Mesenteric fat pad (tissue), 1 donor: Measurements from ENCODE around the gene GSE1. TPM values are rescaled to one million over a fixed set of nuclear protein-coding genes. Genes with fewer than 3 reads are reported as not detected.

Experiments
- DNase-seq: peaks from one replicate; pipeline ENCODE4 v3.0.0-alpha.2; 2020; ENCODE audit warnings: low spot score
- total RNA-seq: library from RNA; stranded (reverse); fragmentation: NEBNext Ultra II Directional; extraction: Animal tissue kit (Norgen Biotek cat#: 25700); gene quantifications from one replicate; pipeline ENCODE4 v1.2.1, GENCODE V29; 2021
- donor health status: DM: yes; HTN: yes; CAD: no.

Gene GSE1
- total RNA-seq, 1 donor from 2014 or later = 129 TPM

DNA sequence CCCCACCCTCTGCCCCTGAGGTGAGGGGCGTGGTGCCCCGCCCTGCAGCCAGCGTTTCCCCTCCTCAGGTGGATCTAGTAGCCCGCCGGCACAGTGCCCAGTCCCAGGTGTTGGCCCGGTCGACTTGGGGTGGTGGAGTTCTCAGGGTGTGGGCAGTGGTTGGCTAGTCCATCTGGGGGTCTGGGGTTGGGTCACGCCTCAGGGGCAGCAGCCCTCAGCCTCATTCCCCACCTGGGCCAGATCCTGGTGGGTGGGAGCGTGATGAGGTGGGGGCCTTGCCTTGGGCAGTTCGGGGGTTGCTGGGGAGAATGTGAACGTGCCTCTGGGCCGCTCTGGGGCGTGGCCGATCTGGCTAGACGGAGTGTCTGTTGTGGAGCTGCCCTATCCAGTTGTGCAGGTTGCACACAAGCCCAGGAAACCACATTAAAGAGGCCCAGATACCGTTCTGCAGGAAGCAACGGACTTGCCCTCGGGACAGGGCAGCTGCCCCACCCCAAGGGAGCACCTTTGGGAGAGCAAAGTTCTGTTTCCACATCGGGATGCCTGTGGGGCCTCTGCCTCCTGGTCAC lies 32.0 kb downstream of the GSE1 start:
- no peak for DNase-seq

DNA sequence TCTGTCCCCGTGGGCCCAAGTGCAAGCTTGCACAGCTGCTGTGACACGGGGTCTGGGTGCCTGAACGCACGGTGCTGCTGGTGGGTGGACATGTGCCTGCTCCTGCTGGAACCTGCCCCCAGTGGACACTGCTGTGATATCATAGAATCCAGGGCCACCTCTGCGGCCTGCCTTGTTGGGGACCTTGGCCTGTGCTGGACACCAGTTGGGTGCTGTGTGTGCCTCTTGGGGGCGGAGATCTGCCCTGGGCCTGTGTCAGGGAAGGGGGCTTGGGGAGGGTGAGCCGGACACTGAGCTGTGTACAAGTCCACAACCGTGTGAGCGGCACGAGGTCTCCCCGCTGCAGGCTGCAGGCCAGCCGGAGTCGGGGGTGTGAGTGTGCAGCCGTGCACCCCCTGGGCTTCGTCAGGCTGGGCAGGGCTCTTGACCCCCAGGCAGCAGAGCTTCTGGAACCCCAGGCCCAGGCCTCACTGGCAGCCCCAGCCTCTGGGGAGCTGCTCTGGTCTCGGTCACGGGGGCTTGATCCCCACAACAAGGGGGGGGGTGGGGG lies 33.3 kb downstream of the GSE1 start:
- DNase-seq = no peak

DNA sequence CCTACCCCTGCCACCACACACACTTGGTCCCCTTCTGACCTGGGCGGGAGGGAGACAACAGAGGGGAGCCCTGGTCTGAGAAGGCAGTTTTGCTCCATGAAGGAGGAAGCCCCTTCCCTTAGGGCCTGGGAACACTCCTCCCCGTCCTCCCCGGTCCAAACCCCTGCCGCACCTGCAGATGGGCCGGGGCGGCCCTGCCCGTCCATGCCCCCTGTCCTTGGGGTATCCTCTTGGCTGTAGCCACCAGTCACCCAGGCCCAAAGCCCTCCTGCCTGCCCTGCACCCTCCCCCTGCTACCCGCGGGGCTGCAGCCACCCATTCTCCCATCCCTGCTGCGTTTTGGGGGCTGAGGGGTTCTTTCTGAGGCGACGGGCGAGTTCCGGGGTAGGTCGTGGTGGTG lies 33.9 kb downstream of the GSE1 start:
- no peak for DNase-seq

DNA sequence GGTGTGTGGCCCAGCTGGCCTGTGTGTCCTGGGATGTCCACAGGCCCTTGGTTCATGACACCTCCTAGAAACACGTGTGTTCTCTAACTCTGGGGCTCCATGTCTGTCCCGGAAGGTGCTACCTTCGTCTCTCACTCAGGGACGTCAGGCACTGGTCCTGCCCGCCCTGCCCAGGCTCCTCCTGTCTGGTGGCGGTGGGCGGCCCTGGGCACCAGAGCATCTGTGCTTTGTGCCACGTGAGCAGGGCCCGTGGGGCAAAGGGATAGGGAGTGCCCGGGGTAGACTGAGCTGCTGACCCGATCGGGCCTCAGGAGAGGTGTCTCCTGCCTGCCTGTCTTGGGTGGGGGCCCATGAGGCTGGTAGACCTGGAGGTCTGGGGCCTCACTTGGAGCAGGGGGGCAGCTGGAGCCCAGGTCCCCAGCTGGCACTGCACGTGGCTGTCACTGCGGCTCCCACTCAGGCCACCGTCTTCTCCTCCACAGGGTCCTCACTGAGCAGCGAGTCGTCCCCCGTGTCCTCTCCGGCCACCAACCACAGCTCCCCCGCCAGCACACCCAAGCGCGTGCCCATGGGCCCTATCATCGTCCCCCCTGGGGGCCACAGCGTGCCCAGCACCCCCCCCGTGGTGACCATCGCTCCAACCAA lies 35.1 kb downstream of the GSE1 start:
- DNase-seq = no peak

DNA sequence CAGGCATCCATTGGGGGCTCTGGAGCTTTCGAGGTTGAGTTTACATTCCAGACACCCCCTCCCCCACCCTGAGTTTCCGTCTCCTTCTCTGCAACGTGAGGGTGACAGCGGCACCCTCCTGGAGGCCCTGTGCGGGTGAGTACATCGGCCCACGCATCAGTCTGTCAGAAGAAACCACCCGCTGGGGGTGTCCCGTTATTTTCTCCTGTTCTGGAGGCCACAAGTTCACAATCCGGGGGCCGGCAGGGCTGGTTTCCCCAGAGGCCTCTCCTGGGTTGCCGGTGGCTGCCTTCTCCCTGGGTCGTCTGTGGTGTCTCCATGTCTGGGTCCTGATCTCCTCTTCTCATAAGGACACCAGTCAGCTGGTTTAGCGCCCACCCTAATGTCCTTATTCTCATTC lies 35.7 kb downstream of the GSE1 start:
- DNase-seq = no peak

DNA sequence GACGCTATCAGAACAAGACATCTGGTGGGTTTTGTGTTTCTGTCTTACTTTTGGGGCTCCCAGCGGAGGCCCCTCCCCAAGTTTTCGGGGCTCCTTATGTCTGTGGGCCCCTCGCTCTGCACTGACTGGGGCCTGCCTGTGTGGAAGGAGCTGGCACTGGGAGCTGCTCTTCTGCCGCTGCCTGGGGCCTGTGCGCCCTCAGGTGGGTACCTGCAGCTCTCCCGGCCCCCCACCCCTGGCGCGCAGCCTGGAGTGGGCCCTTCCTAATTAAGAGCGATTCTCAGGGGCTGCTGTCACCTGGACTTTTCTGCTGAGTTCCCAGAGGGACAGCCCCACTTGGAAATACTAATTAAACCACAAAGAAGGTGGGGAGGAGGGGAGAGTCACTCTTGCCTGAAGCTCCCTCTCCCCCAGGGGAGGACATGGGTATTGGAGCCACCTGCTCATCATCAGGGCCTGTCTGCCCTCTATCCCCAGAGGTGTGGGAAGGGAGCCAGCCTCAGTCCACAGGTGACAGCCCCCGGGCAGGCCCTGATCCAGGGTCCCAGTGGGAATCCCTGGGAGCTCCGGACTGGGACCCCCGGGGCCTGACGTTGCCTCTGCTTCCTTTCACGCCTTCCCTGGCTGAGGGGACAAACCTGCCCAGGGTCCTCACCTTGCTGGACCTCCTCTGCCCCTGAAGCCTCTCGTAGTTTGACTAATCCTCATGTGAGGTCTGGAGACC lies 36.5 kb downstream of the GSE1 start:
- DNase-seq = no peak

DNA sequence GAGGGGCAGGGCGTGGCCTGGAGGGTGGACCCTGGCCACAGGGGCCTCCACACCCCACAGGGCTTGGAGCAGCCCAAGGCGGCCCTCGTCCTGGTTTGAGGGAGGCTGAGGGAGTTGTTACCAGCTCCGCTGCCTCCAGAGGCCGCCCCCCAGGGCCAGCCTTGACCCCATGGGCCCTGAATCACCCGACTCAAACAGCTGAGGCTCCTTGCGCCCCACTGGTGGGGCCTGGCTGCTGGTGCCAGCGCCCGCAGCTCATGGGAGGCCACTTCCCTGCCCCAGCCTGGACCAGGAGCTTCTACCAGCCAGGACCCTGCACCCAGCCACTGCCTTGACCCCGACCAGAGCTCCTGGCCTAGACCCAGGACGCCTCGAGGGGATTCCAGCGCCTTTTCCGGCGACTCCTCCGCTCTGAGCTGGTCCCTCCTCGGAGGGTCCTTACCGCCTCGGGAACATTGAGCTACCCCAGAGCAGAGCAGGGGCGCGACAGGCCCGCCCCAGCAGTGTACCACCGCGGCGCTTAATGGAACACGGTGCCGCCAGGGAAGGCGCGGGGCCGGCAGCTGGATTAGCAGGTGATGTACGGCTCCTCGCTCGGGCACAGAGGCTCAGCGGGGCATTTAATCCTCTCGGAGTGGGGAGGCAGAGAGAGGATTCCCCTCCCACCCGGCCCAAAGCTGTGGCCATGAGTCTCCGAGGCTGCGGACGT lies 37.2 kb downstream of the GSE1 start:
- no peak for DNase-seq

DNA sequence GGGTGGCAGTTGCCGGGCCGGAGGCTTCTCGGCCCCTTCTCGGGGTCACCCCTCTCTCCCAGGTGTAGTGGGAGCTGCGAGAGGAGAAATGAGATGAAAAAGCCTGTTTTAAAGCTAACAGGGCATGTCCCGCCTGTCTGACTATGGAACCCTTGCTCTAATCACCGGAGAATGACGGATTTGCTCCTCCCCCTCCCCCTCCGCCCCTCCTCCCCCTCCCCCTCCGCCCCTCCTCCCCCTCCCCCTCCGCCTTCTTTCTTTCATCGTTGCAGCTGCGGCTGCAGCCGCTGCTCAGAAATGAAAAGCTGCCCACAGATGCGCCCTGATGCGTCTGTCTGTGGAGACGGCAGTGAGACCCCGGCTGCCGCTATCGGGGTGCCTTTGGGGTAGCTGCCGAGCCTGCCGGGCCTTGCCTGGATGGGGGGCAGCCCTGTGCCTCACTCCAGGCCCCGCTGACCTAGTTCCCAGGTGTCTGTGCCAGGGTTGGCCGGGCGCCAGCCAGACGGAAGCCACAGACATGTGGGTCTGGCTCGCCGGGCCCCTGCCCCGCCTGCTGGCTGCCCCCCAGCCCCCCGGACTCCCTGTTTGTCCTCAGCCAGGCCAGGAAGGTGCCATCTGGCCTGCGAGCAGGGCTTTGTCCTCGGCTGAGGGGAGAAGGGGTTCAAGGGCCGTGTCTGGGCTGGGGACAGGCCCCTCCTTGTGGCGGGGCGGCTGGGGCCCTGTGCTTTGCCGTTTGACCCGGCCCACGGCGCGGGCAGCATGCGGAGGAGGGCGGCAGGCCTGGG lies 37.9 kb downstream of the GSE1 start:
- no peak for DNase-seq

DNA sequence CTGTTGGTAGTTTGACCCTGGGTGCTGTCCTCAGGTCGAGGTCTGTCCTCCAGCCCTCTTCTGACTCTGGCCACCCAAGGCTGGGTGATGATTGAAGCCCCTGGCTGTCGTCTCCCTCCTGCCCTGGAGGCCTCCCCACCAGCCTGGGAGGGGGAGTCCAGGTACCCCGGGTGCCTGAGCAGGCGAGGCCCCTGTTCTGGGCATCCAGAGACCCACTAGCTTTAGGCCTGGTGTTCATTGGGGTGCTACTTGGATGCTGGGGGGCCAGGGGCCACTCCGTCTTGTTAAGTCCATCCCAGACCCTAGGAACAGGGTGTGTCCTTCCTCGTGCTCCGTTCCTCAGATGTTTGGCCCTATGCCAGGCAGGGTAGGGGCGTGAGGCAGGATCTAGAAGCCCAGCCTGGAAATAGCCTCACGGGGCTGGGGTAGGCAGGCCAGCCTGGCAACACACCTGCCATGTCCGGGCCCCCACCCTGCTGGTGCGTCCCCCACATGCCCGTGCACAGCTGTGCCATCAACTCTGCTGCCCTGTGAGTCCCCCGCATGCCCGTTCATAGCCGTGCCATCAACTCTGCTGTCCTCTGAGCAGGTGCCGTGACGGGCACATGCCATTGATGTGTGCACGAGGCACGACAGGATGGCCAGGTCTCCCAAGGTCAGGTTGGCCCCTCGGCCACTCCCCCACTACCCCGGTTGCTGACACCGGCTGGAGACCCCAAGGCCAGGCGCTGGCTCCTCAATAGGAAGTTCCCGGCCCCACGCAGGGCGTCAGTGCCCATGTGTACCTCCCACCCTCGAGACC lies 38.7 kb downstream of the GSE1 start:
- no peak for DNase-seq

DNA sequence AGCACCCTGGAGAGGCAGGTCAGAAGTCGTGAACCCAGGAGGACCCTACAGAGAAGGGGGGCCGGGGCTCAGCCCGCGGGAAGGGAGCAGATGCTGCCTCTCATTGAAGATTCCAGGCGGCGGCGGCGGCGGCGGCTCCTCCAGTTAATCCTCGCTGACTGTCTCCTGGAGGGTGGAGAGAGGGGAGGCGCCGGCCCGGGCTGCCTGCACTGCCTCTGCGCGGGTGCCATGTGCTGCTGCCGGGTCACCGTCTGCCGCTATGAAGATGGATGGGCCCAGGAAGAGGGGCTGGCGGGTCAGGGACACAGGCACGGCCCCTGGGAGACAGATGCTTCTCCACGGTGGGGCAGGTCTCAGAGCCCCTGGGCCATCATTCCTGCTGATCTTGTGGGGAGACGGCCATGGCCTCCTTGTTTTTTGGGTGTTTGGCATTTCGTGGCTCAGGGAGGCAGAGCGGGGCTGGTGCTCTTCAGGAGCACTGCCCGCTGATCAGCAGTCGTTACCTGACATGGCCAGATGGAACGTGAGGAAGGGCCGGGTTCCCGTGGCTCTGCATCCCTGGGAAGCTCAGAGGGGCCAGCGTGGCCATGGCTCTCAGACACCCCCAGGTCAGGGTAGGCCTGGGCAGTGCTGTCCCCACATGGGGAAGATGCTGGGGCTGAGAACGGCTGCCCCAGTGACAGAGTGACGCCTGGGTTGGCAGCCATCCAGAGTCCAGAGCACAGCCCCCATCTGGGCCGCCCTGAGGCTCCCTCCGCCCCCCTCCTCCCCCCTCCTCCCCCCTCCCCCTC lies 39.5 kb downstream of the GSE1 start:
- no peak for DNase-seq

DNA sequence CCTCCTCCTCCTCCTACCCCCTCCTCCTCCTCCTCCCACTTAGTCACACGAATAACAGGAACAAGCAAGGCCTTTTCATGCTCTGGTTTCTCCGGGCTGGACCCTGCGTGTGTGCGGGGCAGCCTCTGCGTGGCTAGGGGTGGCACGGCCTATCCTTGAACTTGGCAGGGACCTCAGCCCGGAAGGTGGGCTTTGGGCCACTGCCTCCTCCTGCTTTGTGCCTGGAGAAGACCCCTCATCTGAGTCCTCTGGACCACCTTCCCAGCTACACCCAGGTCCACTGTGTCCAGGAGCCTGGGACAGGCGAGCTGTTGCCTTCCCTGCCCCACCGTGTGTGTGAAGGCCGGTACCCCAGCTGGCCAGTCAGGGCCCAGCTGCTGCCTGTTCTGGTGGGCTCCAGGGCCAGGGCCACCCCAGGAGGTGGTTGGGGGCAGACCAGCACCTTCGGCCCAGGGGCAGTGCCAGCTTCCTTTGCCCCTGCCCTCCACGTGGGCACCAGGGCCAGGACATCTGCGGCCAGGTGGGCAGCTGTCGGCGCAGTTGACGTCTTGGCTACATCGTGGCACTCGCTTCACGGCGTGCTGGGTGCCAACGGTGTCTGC lies 40.3 kb downstream of the GSE1 start:
- no peak for DNase-seq

DNA sequence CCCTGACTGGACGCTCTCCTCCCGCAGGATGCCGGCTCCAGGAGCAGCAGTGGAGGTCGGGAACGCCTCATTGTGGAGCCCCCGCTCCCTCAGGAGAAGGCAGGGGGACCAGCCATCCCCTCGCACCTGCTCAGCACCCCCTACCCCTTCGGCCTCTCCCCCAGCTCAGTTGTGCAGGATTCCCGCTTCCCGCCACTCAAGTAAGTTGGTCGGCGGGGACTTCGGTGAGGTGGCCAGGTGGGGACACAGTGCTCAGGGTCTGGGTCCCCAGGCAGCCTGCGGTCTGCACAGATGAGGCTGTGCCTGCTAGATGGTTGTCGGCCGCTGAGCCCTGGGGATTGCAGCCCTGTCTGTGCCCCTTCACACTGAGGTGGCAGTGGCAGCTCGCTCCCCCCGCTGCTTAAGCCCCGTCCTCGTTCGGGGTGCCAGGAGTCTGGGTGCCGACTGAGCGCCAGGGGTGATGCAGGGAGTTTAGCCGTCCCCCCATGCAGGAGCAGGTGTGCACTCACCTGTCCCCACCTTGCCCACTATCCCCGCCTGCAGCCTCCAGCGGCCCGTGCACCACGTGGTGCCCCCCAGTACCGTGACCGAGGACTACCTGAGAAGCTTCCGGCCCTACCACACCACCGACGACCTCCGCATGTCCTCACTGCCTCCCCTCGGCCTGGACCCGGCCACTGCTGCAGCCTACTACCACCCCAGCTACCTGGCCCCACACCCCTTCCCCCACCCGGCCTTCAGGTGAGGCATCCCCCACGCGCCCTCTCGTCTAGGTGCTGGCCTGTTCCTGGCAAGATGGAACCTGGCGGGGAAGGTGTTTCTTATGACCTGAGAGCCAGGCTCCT lies 41.4 kb downstream of the GSE1 start:
- DNase-seq = no peak

DNA sequence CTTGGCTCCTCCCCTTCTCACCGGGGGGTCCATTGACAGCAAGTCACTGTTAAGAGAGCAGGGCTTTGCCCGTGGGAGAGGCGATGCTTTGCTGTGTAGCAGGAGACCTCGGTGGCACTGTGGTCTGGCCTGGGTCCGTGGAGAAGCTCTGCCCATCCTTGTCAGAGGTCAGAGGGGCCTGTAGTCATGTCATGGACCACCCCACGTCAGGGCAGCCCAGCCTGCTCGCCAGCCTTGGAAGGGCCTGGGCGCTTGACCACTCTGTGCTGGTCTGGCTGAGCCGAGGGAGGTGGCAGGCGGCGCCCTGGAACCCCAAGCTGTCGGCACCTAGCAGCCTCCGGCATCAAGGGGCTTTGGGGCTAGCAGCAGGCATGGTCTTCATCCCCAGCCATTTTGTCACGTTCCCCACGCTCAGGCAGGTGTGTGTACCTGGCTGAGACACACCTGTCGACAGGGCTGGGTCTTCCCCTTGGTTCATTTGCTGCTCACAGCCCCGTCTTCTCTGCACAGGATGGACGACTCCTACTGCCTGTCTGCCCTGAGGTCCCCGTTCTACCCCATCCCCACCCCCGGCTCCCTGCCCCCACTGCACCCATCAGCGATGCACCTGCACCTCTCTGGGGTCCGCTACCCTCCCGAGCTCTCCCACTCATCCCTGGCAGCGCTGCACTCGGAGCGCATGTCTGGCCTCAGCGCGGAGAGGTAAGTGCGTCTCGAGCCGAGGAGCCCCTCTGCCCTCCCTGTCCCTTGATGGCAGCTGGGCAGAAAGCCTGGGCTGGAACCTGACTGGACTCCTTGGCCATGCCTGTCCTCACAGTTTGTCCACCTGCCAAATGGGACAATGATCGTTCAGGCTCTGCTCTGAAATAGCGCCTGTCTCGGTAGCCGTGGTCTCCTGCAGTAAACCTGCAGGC lies 42.4 kb downstream of the GSE1 start:
- no peak for DNase-seq

DNA sequence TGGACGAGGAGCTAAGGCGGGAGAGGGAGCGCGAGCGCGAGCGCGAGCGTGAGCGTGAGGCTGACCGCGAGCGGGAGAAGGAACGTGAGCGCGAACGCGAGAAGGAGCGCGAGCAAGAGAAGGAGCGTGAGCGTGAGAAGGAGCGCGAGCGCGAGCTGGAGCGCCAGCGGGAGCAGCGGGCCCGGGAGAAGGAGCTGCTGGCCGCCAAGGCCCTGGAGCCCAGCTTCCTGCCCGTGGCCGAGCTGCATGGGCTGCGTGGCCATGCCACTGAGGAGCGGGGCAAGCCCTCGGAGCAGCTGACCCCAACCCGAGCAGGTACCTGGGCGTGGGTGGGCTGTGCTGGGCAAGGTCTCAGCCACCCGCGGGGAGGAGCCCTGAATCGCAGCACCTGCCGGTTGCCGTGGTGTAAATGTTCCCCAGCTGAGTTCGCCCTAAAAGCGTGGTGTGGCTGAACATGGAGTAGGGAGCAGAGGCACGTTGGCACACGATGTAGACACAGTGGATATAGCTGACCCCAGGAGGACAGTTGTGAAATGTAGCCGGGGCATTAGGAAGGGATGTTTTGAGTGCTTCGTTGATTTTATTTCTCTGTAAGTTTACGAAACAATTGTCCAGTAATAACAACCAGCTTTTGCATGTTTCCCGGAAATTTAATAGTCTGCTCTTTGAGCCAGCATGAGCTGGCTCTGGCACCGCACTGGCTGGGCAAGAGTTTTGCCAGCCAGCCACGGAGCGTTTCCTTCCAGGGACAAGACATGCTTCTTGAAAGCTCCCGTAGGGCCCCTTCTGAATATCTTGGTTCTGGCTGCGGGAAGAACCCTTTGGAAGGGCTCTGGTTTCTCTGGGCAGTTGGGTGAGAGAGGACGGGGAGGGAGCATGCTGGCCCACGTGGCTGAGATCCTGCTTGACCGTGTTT lies 43.5 kb downstream of the GSE1 start:
- DNase-seq = no peak

DNA sequence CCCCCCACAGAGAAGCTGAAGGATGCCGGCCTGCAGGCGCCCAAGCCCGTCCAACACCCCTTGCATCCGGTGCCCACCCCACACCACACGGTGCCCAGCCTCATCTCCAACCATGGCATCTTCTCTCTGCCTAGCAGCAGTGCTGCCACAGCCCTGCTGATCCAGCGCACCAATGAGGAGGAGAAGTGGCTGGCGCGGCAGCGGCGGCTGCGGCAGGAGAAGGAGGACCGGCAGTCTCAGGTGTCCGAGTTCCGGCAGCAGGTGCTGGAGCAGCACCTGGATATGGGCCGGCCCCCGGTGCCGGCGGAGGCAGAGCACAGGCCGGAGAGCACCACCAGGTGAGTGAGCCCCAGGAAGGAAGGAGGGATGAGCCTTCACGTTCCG lies 44.1 kb downstream of the GSE1 start:
- no peak for DNase-seq

DNA sequence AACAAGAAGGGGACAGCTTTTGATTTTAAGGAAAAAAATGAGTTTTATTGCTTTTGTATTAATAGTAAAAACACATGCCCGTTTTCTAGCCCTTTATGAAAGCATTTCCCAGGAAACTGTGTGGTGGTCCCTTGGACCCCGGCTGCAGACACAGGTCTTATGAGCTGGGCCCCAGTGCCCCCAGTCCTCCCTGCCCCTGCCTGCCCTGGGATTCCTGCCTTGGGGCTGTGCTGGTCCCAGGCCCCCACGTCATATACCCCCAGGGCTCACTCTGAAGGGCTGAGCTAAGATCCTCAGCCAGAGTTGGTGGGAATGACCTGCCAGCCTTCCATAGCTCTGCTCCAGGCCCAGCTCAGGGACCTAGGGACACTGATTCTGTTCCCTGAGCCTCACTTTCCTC lies 44.9 kb downstream of the GSE1 start:
- no peak for DNase-seq
